ENCODE results near the gene NCOA7. TPM values are rescaled to one million over a fixed set of nuclear protein-coding genes. Genes with fewer than 3 reads are reported as not detected.
A peak's percentile ranks its signal among the peaks of the same experiment; 100 is the strongest.

The NCOA7 gene
- total and polyA plus RNA-seq, 9 of the 15 experiments (the other 6 are each of a cell fraction or from before 2014, with no cell fraction given), result 5.8 to 14.6 (median 9.3) TPM

- H3K4me1 ChIP-seq (replicated peaks in 1 of 2; ENCODE audit: control insufficient read depth in 2 of 2, insufficient read depth in 2 of 2, low read length in 2 of 2), result peaks cover 11 to 25% of the 10 kb centered on the region in 2 experiments
- ChIA-PET CTCF (ENCODE audit: low intra/inter-chr PET ratio) (interaction anchor here (0.5 kb wide), 1 partner anchor 1267 kb away, joined by 3 read pairs; no protein-coding TSS in a partner anchor), POLR2A (interaction anchor here (0.7 to 3.7 kb wide), 4 partner anchors 8 to 22 kb away, joined by 3 to 14 read pairs (median 4); no protein-coding TSS in a partner anchor)
- no peaks in the 10 kb centered on the region for H4K20me1 ChIP-seq (replicated peaks; ENCODE audit: control insufficient read depth, insufficient read depth, low read length)
- H3K4me3 ChIP-seq, result no peak overlapping the region
- FAIRE-seq (peak; percentile 62), DNase-seq (ENCODE audit: extremely low read depth in 1 of 4, low spot score in 3 of 4) (peak in 1 of 4 experiments; percentile 58), ATAC-seq (peak; percentile 65)
- peak overlapping the region; percentile 84 for H2AFZ ChIP-seq (ENCODE audit: low read depth, low read length)
- no peaks in the 10 kb centered on the region for H3K9me3 ChIP-seq (replicated peaks; ENCODE audit: control insufficient read depth, insufficient read depth, low read depth, low read length)
- in situ Hi-C loops (cut with MboI), result no loop called here
- H3K27me3 ChIP-seq (ENCODE audit: control insufficient read depth in 2 of 2, insufficient read depth in 2 of 2, low read length in 2 of 2), result no peaks in the 10 kb centered on the region
- 20% methylated on average over 4 of the region's 4 CpGs for WGBS (ENCODE audit: insufficient coverage, low coverage, missing lambda C conversion rate)
- H3K36me3 ChIP-seq (ENCODE audit: control insufficient read depth, insufficient read depth, low read length), result peaks cover 51% of the 10 kb centered on the region
- peak overlapping the region in 1 of 2 experiments; percentile 35; a peak in 2 of 4 replicates for H3K9ac ChIP-seq (ENCODE audit: insufficient read depth in 1 of 2, low read depth in 2 of 2, low read length in 2 of 2)
- H3K27ac ChIP-seq (ENCODE audit: extremely low read depth, low read depth, low read length), result peak overlapping the region; percentile 70
- no peaks in the 10 kb centered on the region for H3K9me1 ChIP-seq (ENCODE audit: control insufficient read depth, insufficient read depth, low read length)
- no TSS peak for BruUV-seq (replicated peaks)
- H3K79me2 ChIP-seq (ENCODE audit: control insufficient read depth, insufficient read depth, low read length), result peaks cover 3% of the 10 kb centered on the region; the same call in 1 of the 3 replicates
- peak overlapping the region; percentile 9; the same call in 1 of the 2 replicates for H3K4me2 ChIP-seq (ENCODE audit: insufficient read depth, low read length)
- intact Hi-C loops (cut with micrococcal nuclease), result loop anchor here (1.0 to 2.0 kb wide), 2 partner anchors 23 to 33 kb away; partner anchors contain the start of gene HINT3
- TF ChIP-seq RAD51 (IDR thresholded peaks at IDR 0.05; ENCODE audit: borderline replicate concordance, low read depth), result no peak
- no peak for TF ChIP-seq NFYB (IDR thresholded peaks at IDR 0.05; ENCODE audit: extremely low read depth, insufficient read length)
- no peak for TF ChIP-seq POLR2A (conservative IDR thresholded peaks at IDR 0.05)
- TF ChIP-seq PHB (CRISPR knock-in tag; IDR thresholded peaks at IDR 0.05), result no peak
- TF ChIP-seq NFIC (IDR thresholded peaks at IDR 0.05), result peak; percentile 57; the same call in 1 of the 2 replicates
- TF ChIP-seq ZNF778 (CRISPR knock-in tag; IDR thresholded peaks at IDR 0.05), result no peak
- TF ChIP-seq PTBP1 (IDR thresholded peaks at IDR 0.05; ENCODE audit: low read depth, low read length), result no peak
- no peak for TF ChIP-seq NCOR1 (IDR thresholded peaks at IDR 0.05)
- TF ChIP-seq GTF2F1 (IDR thresholded peaks at IDR 0.05; ENCODE audit: low read depth, low read length), result no peak
- TF ChIP-seq SIRT6 (IDR thresholded peaks at IDR 0.05; ENCODE audit: low read depth, low read length), result no peak
- TF ChIP-seq MEF2D (tag; conservative IDR thresholded peaks at IDR 0.05; ENCODE audit: low read depth), result no peak; the same call in 1 of the 2 replicates
- TF ChIP-seq NELFE (IDR thresholded peaks at IDR 0.05; ENCODE audit: insufficient read depth, insufficient read length), result no peak
- no peak; the same call in 1 of the 2 replicates for TF ChIP-seq BACH1 (tag; IDR thresholded peaks at IDR 0.05)
- TF ChIP-seq MTA2 (IDR thresholded peaks at IDR 0.05; ENCODE audit: low read depth), result no peak
- TF ChIP-seq E2F5 (CRISPR knock-in tag; IDR thresholded peaks at IDR 0.05), result no peak
- no peak for TF ChIP-seq YBX1 (IDR thresholded peaks at IDR 0.05)
- TF ChIP-seq RAD21 (CRISPR knock-in tag; conservative IDR thresholded peaks at IDR 0.05 in 1 of 2, IDR thresholded peaks at IDR 0.05 in 1 of 2), result peak in 1 of 2 experiments; percentile 33; a peak in 2 of 4 replicates
- TF ChIP-seq PRDM10 (IDR thresholded peaks at IDR 0.05; ENCODE audit: partially characterized antibody), result peak; percentile 17
These were observed 132.7 kb downstream of the NCOA7 start for GRCh38 chr6:125923366-125923877.
